IMR-90 (cell line): ENCODE measurements around the gene ITGAE. TPM values are rescaled to one million over a fixed set of nuclear protein-coding genes. Genes with fewer than 3 reads are reported as not detected.

Source experiments
- ATAC-seq: fragments of 200-7000 bp; cut with Tn5 transposase; 2 replicates; pipeline ENCODE4 v1.9.1; 2020; ENCODE audit warnings: low read depth, mild to moderate bottlenecking, moderate library complexity
- BruUV-seq: library from RNA; stranded (reverse); fragments of 400-500 nt; replicated peaks from 2 replicates; lab custom pipeline; 2021; lab: Mats Ljungman, UMichigan
- CTCF ChIA-PET: fragments of 300-600 bp; formaldehyde crosslinking; extraction: SDS; loops from one replicate; lab custom pipeline; 2021; ENCODE audit warnings: antibody characterized with exemption; lab: Yijun Ruan, JAX
- POLR2A ChIA-PET: fragments of 300-600 bp; sonication (Branson Sonifier 250); formaldehyde crosslinking; loops from one replicate; lab custom pipeline; 2022; ENCODE audit warnings: antibody characterized with exemption; ENCODE audit not compliant: unreplicated experiment; lab: Charles Lee
- DNase-seq: peaks from one replicate; pipeline ENCODE4 v3.0.0; 2013
- H2AFZ ChIP-seq: replicated peaks from 2 replicates; pipeline ENCODE3; 2013; ENCODE audit warnings: low read length, mild to moderate bottlenecking; ENCODE audit not compliant: poor library complexity
- H2AK5ac ChIP-seq: 2 replicates; pipeline ENCODE4 v1.6.1; 2013; ENCODE audit warnings: low read depth, low read length, inconsistent platforms
- H2AK9ac ChIP-seq: replicated peaks from 2 replicates; pipeline ENCODE3; 2013; ENCODE audit warnings: mild to moderate bottlenecking, low read depth, low read length, moderate library complexity; ENCODE audit not compliant: poor library complexity
- H2BK120ac ChIP-seq: 2 replicates; pipeline ENCODE4 v1.6.1; 2013; ENCODE audit warnings: low read depth, low read length, inconsistent platforms
- H2BK15ac ChIP-seq: 3 replicates; pipeline ENCODE4 v1.6.1; 2013; ENCODE audit warnings: low read depth, low read length, inconsistent platforms
- H2BK20ac ChIP-seq: 2 replicates; pipeline ENCODE4 v1.6.1; 2013; ENCODE audit warnings: low read depth, mild to moderate bottlenecking, inconsistent platforms, low read length, moderate library complexity
- H2BK5ac ChIP-seq: 2 replicates; pipeline ENCODE4 v1.6.1; 2013; ENCODE audit warnings: mild to moderate bottlenecking, low read depth, low read length, inconsistent platforms; ENCODE audit not compliant: poor library complexity, severe bottlenecking
- H3K14ac ChIP-seq: replicated peaks from 2 replicates; pipeline ENCODE4 v1.6.1; 2013; ENCODE audit warnings: low read depth, low read length, inconsistent platforms
- H3K18ac ChIP-seq: 2 replicates; pipeline ENCODE4 v1.6.1; 2013; ENCODE audit warnings: low read depth, low read length, control low read depth
- H3K23ac ChIP-seq: 2 replicates; pipeline ENCODE4 v1.6.1; 2013; ENCODE audit warnings: low read depth, low read length, inconsistent platforms
- H3K27ac ChIP-seq: 2 replicates; pipeline ENCODE4 v1.5.1; 2013; ENCODE audit warnings: mild to moderate bottlenecking, control low read depth, low read length; ENCODE audit not compliant: insufficient read depth
- H3K27me3 ChIP-seq: 2 replicates; pipeline ENCODE4 v1.6.1; 2013; ENCODE audit warnings: low read length; ENCODE audit not compliant: control insufficient read depth, insufficient read depth
- H3K36me3 ChIP-seq: 2 replicates; pipeline ENCODE4 v1.6.1; 2013; ENCODE audit warnings: low read length, mixed read lengths; ENCODE audit not compliant: control insufficient read depth, insufficient read depth
- H3K4ac ChIP-seq: 2 replicates; pipeline ENCODE4 v1.6.1; 2013; ENCODE audit warnings: low read depth, low read length, inconsistent platforms
- H3K4me1 ChIP-seq: 2 replicates; pipeline ENCODE4 v1.6.1; 2013; ENCODE audit warnings: low read length, mixed read lengths; ENCODE audit not compliant: control insufficient read depth, insufficient read depth
- H3K4me2 ChIP-seq: 2 replicates; pipeline ENCODE4 v1.6.1; 2013; ENCODE audit warnings: low read depth, mild to moderate bottlenecking, control low read depth, low read length, moderate library complexity
- H3K4me3 ChIP-seq: 2 replicates; pipeline ENCODE4 v1.5.1; 2013; ENCODE audit warnings: low read depth, mild to moderate bottlenecking, control low read depth, low read length, moderate library complexity; ENCODE audit not compliant: insufficient read depth
- H3K56ac ChIP-seq: 2 replicates; pipeline ENCODE4 v1.6.1; 2013; ENCODE audit warnings: low read length, inconsistent platforms; ENCODE audit not compliant: insufficient read depth; ENCODE audit errors: extremely low read depth
- H3K79me1 ChIP-seq, 2 experiments: 2 replicates each; pipeline ENCODE4 v1.6.1; 2013; ENCODE audit warnings: low read length in 2 of 2, inconsistent platforms in 1 of 2, low read depth in 1 of 2
- H3K9ac ChIP-seq: 2 replicates; pipeline ENCODE4 v1.6.1; 2013; ENCODE audit warnings: low read depth, low read length, control low read depth
- H3K9me1 ChIP-seq: 2 replicates; pipeline ENCODE4 v1.6.1; 2013; ENCODE audit warnings: low read length, inconsistent platforms; ENCODE audit not compliant: insufficient read depth
- H3K9me3 ChIP-seq: 2 replicates; pipeline ENCODE4 v1.6.1; 2013; ENCODE audit warnings: low read length; ENCODE audit not compliant: control insufficient read depth, insufficient read depth
- H4K20me1 ChIP-seq: 2 replicates; pipeline ENCODE4 v1.6.1; 2013; ENCODE audit warnings: low read length, inconsistent platforms; ENCODE audit not compliant: insufficient read depth
- H4K5ac ChIP-seq: 2 replicates; pipeline ENCODE4 v1.6.1; 2013; ENCODE audit warnings: mild to moderate bottlenecking, low read depth, low read length, control low read depth
- H4K8ac ChIP-seq, 2 experiments: 2 replicates each; pipeline ENCODE4 v1.6.1; 2013; ENCODE audit warnings: low read depth in 2 of 2, low read length in 2 of 2, control low read depth in 1 of 2, inconsistent platforms in 1 of 2
- H4K91ac ChIP-seq: 2 replicates; pipeline ENCODE4 v1.6.1; 2013; ENCODE audit warnings: low read depth, low read length, inconsistent platforms; ENCODE audit not compliant: insufficient read depth
- BHLHE40 ChIP-seq: fragments of 150-350 bp; IDR thresholded peaks from 2 replicates; pipeline ENCODE4 v1.6.1; 2016; ENCODE audit warnings: mild to moderate bottlenecking, low read depth, low read length
- CEBPB ChIP-seq: IDR thresholded peaks from 2 replicates; pipeline ENCODE4 v1.6.1; 2012; ENCODE audit warnings: low read depth, low read length, improper control_type of control experiment
- CHD1 ChIP-seq: IDR thresholded peaks from 2 replicates; pipeline ENCODE4 v1.6.1; 2012; ENCODE audit warnings: low read depth, low read length, improper control_type of control experiment
- FOS ChIP-seq: fragments of 150-350 bp; IDR thresholded peaks from 2 replicates; pipeline ENCODE4 v1.6.1; 2016; ENCODE audit warnings: low read depth, low read length
- MAFK ChIP-seq: IDR thresholded peaks from 2 replicates; pipeline ENCODE4 v1.6.1; 2012; ENCODE audit warnings: low read depth, low read length, improper control_type of control experiment
- MAZ ChIP-seq: IDR thresholded peaks from 2 replicates; pipeline ENCODE4 v1.6.1; 2012; ENCODE audit warnings: low read depth, mild to moderate bottlenecking, low read length, improper control_type of control experiment, moderate library complexity, borderline replicate concordance
- MXI1 ChIP-seq: IDR thresholded peaks from 2 replicates; pipeline ENCODE4 v1.6.1; 2012; ENCODE audit warnings: low read depth, mild to moderate bottlenecking, low read length, moderate library complexity, borderline replicate concordance
- RCOR1 ChIP-seq: IDR thresholded peaks from 2 replicates; pipeline ENCODE4 v1.6.1; 2012; ENCODE audit warnings: mild to moderate bottlenecking, low read length, improper control_type of control experiment; ENCODE audit not compliant: insufficient replicate concordance
- SMC3 ChIP-seq: fragments of 150-350 bp; IDR thresholded peaks from 2 replicates; pipeline ENCODE4 v1.6.1; 2016; ENCODE audit warnings: low read depth, mild to moderate bottlenecking, antibody characterized with exemption, low read length, moderate library complexity
- WGBS, 2 experiments: methylation state at CpG; one replicate each; pipeline versions ENCODE4 v1.1.5 to v1.1.7; 2013; ENCODE audit warnings: missing lambda C conversion rate in 2 of 2; ENCODE audit not compliant: insufficient read length in 1 of 2; ENCODE audit errors: extremely low coverage in 2 of 2; 5-methylcytosine and 5-hydroxymethylcytosine counted together
- dilution Hi-C: fragments of 300-500 bp; cut with HindIII; formaldehyde crosslinking; loops from one replicate; pipeline ENCODE4 v1.14.3; 2018; ENCODE audit warnings: low sequenced_read_pairs; ENCODE audit not compliant: unreplicated experiment
- in situ Hi-C: fragments of 300-500 bp; cut with MboI; formaldehyde crosslinking; loops from 3 replicates; pipeline ENCODE4 v1.14.3; 2019; ENCODE audit warnings: low sequenced_read_pairs, inconsistent platforms, mixed read lengths
- intact Hi-C: fragments of 100-400 bp; cut with micrococcal nuclease; formaldehyde crosslinking; loops from 2 replicates; pipeline ENCODE4 v1.10.0; 2022
- polyA plus RNA-seq, 3 experiments: library from polyadenylated mRNA; depleted of rRNA; stranded (reverse); fragments of >200 nt; gene quantifications; 2 replicates each; pipeline ENCODE4 v1.2.3, GENCODE V29; 2012; ENCODE audit warnings: low replicate concordance in 1 of 3
- total RNA-seq: library from RNA; depleted of rRNA; stranded (reverse); fragments of >200 nt; gene quantifications from 2 replicates; pipeline ENCODE4 v1.2.3, GENCODE V29; 2012

ITGAE gene
- total and polyA plus RNA-seq, 2 of the 4 experiments (the other 2 are of a cell fraction): 54.1 to 60.8 TPM

DNA sequence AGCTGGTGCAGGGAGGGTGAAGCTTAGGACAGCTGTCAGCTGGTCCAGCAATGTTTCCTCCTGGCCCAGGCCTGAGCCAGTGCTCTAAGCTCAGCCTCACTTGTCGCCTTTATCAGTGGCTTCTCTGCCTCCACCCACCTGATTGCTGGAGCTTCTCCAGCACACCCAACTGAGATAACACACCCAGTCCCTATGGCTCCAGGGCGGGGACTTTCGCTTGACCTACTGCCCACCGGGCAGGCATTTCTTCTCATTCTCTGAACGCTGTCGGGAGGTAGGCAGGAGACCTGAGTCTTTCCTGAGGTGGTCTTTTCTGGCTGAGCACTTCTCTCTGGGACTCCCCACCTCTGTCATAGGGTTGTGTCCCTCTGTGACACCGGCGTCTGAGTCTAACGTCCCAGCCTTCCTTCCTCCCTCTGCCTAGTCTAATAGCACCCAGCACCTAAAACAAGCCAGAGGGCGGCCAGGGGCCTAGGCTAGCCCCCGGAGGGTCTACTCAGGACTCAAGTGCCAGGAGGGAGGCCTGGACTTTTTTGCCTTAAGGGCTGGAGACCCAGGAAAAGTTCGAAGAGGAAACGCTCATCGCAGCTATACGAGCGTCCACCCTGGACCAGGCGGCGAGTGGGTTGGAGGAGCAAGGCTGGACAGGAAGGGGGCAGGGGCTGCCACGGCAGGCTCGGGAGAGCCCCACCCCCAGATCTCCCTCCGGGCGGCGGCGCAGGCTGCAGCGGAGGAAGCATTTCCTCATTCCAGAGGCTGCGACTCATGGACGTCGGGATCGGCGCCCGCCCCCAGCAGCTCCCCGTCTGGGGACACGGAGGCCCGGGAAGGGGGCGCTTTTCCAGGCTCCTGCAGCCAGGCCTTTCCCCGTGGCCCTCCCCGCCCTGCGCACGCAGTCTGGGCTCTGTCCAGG is 133.4 kb downstream of the ITGAE start:
- ChIA-PET POLR2A (interaction anchor here (0.6 kb wide), 1 partner anchor 66 kb away, joined by 3 read pairs; no protein-coding TSS in a partner anchor), CTCF (no interaction called here)
- intact Hi-C loops: loop anchor here (5.0 kb wide), 1 partner anchor 55 kb away; the partner anchor contains the start of gene HASPIN
- H2BK15ac ChIP-seq: peak overlapping the region; percentile 50; the same call in 1 of the 3 replicates
- in situ Hi-C loops: no loop called here
- H3K9me3 ChIP-seq: no peaks in the 10 kb centered on the region
- WGBS, 2 experiments: 0% methylated on average over 8 of the region's 39 CpGs; no CpG with 5 or more reads in 1 of the 2 experiments
- peaks cover 6 to 70% of the 10 kb centered on the region in 2 experiments; a peak in 3 of 4 replicates for H3K79me1 ChIP-seq
- peak overlapping the region; percentile 80 for H4K5ac ChIP-seq
- peak overlapping the region; percentile 94 for H4K91ac ChIP-seq
- peak overlapping the region; percentile 93 for H3K27ac ChIP-seq
- H3K14ac ChIP-seq: peak overlapping the region; percentile 99
- H3K4me3 ChIP-seq: peak overlapping the region; percentile 70
- 0 out of 2 replicates have a peak, but pooled peaks have one; percentile 1 for TF ChIP-seq SMC3
- TF ChIP-seq MAFK: no peak
- TF ChIP-seq CEBPB: no peak
- peak; percentile 95 for TF ChIP-seq MAZ
- TF ChIP-seq RCOR1: no peak
- TF ChIP-seq CHD1: no peak
- TF ChIP-seq MXI1: peak; percentile 78; the same call in 1 of the 2 replicates
- peak; percentile 56; the same call in 1 of the 2 replicates for TF ChIP-seq FOS
- peak; percentile 23; the same call in 1 of the 2 replicates for TF ChIP-seq BHLHE40
- H3K27me3 ChIP-seq: no peaks in the 10 kb centered on the region
- no peak overlapping the region; the same call in 1 of the 2 replicates for H2BK20ac ChIP-seq
- peak overlapping the region; percentile 88 for H2AK5ac ChIP-seq
- peaks cover 26% of the 10 kb centered on the region for H3K9me1 ChIP-seq
- ATAC-seq (peak; percentile 80), DNase-seq (peak; percentile 91)
- dilution Hi-C loops: no loop called here
- no TSS peak for BruUV-seq
- H2BK120ac ChIP-seq: peak overlapping the region; percentile 86
- peak overlapping the region; percentile 93 for H3K9ac ChIP-seq
- H3K18ac ChIP-seq: peak overlapping the region; percentile 81
- peaks cover 53% of the 10 kb centered on the region for H4K20me1 ChIP-seq
- peak overlapping the region; percentile 87 for H3K4me2 ChIP-seq
- peak overlapping the region; percentile 98 for H3K56ac ChIP-seq
- peak overlapping the region; percentile 98 for H3K4ac ChIP-seq
- H3K4me1 ChIP-seq: peaks cover 10% of the 10 kb centered on the region
- peak overlapping the region; percentile 79 to 83 for H4K8ac ChIP-seq
- peaks cover 32% of the 10 kb centered on the region for H3K36me3 ChIP-seq
- peak overlapping the region; percentile 92 for H2BK5ac ChIP-seq
- H3K23ac ChIP-seq: peak overlapping the region; percentile 97
- H2AK9ac ChIP-seq: peak overlapping the region; percentile 100
- H2AFZ ChIP-seq: peak overlapping the region; percentile 91
